ENCODE results near the gene ASPDH.
"Not testable (repeated sequence)": the region's sequence is repeated elsewhere in the genome, so short reads cannot be mapped to it uniquely, and the experiment has no call there.

The ASPDH gene

DNA sequence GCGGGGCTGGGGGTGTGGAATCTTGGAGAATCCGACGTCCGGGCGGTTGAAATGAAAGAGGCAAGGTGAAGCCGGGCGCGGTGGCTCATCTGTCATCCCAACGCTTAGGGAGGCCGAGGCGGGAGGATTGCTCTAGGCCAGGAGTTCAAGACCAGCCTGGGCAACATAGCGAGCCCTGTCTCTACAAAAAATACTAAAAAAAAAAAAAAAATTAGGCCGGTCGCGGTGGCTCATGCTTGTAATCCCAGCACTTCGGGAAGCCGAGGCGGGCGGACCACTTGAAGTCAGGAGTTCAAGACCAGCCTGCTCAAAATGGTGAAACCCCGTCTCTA lies 36.8 kb downstream of the ASPDH start:
- H3K36me3 ChIP-seq (ENCODE audit: control insufficient read depth, insufficient read depth, low read length), result peaks cover 7% of the 10 kb centered on the region; the same call in 1 of the 2 replicates
- H3K4me1 ChIP-seq (ENCODE audit: control insufficient read depth, insufficient read depth, low read length), result no peaks in the 10 kb centered on the region; the same call in 1 of the 2 replicates
- H3K4me3 ChIP-seq (ENCODE audit: low read length), result peak overlapping the region; percentile 78; the same call in 1 of the 2 replicates
- WGBS (ENCODE audit: insufficient coverage, insufficient read length), result no CpG with 5 or more reads among the region's 20 CpGs
- DNase-seq (ENCODE audit: low read depth, low spot score), result no peak
- no peak overlapping the region for H3K27ac ChIP-seq (ENCODE audit: low read length)
- H3K27me3 ChIP-seq (ENCODE audit: control insufficient read depth, insufficient read depth, low read length), result no peaks in the 10 kb centered on the region
- peaks cover 1% of the 10 kb centered on the region; the same call in 1 of the 2 replicates for H3K9me3 ChIP-seq (ENCODE audit: control insufficient read depth, insufficient read depth, low read length)

DNA sequence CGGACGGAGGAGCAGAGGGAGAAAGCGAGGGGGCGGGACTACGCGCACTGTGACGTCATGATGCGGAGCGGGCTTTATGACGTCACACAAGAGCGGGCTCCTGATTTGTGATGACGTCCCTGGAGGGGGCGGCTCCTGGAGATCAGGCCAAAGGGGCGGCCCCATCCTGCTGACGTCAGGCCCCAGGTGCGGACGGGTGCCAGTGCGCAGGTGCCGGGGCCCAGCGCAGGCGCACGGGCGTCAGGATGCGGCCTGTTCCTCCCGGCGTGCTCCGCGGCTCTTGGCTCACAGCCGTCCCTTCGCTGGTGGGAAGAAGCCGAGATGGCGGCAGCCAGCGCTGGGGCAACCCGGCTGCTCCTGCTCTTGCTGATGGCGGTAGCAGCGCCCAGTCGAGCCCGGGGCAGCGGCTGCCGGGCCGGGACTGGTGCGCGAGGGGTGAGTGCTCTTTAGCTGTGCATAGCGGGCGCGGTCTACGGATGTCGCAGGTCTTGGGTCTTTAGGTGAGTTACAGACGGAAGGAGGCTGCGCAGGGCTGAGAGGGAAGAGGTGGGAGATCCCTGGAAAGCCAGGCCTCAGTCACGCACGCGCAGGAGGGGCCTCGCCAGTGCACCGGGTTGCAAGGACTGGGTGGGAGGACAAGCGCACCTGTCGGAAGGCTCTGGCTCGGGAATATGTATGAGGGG lies 37.3 kb downstream of the ASPDH start, which contains the start of the genes EMC10 and GARIN5A:
Gene EMC10, plus strand, starts transcription at position 284 of the 683 bp plus-strand sequence. Its CDS starts 38 bp downstream, at position 322.
Gene GARIN5A, minus strand, starts transcription at position 625 of the 683 bp plus-strand sequence. Its CDS starts 460 bp downstream, at position 165.
- H3K4me3 ChIP-seq (ENCODE audit: low read length), result peak within 1 kb of the TSS; percentile 78
- WGBS (ENCODE audit: insufficient coverage, insufficient read length), result no CpG with 5 or more reads among the region's 58 CpGs
- H3K9me3 ChIP-seq (ENCODE audit: control insufficient read depth, insufficient read depth, low read length), result peaks cover 1% of the 10 kb centered on the region; the same call in 1 of the 2 replicates

DNA sequence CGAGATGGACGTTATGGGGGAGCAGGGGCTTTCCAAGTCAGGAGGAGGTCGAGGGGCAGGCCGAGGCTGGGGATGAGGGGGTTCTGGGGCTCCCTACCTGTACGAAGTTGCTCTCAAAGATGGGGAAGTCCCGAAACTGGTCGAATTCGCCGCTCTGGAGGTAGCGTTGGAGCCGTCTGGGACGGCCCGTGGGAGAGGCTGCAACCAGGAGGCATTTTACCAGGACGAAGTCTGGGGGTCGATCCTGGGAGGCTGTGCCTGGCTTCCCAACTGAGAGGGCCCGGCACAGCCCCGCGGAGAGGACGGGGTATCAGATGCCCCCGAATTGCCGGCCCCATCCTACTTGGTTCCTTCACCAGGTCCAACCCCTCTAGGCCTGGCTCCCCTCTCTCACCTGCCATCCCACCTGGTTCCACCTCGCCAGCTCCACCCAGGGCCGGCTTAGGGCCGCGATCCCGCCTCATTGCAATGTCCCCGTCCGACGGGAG lies 37.9 kb downstream of the ASPDH start:
- DNase-seq (ENCODE audit: low read depth, low spot score), result no peak
- H3K4me3 ChIP-seq (ENCODE audit: low read length), result peak overlapping the region; percentile 16; the same call in 1 of the 2 replicates
- H3K4me1 ChIP-seq (ENCODE audit: control insufficient read depth, insufficient read depth, low read length), result no peaks in the 10 kb centered on the region; the same call in 1 of the 2 replicates
- H3K9me3 ChIP-seq (ENCODE audit: control insufficient read depth, insufficient read depth, low read length), result peaks cover 1% of the 10 kb centered on the region; the same call in 1 of the 2 replicates
- no peaks in the 10 kb centered on the region for H3K27me3 ChIP-seq (ENCODE audit: control insufficient read depth, insufficient read depth, low read length)
- H3K36me3 ChIP-seq (ENCODE audit: control insufficient read depth, insufficient read depth, low read length), result peaks cover 2% of the 10 kb centered on the region; the same call in 1 of the 2 replicates
- H3K27ac ChIP-seq (ENCODE audit: low read length), result no peak overlapping the region
- no CpG with 5 or more reads among the region's 29 CpGs for WGBS (ENCODE audit: insufficient coverage, insufficient read length)

More for the DNA sequence above, 37.3 kb downstream of the ASPDH start, which contains the start of the genes EMC10 and GARIN5A:
- peaks cover 2% of the 10 kb centered on the region; the same call in 1 of the 2 replicates for H3K36me3 ChIP-seq (ENCODE audit: control insufficient read depth, insufficient read depth, low read length)
- no peaks in the 10 kb centered on the region for H3K27me3 ChIP-seq (ENCODE audit: control insufficient read depth, insufficient read depth, low read length)
- DNase-seq (ENCODE audit: low read depth, low spot score), result no peak
- no peaks in the 10 kb centered on the region; the same call in 1 of the 2 replicates for H3K4me1 ChIP-seq (ENCODE audit: control insufficient read depth, insufficient read depth, low read length)
- no peak within 1 kb of the TSS for H3K27ac ChIP-seq (ENCODE audit: low read length)

DNA sequence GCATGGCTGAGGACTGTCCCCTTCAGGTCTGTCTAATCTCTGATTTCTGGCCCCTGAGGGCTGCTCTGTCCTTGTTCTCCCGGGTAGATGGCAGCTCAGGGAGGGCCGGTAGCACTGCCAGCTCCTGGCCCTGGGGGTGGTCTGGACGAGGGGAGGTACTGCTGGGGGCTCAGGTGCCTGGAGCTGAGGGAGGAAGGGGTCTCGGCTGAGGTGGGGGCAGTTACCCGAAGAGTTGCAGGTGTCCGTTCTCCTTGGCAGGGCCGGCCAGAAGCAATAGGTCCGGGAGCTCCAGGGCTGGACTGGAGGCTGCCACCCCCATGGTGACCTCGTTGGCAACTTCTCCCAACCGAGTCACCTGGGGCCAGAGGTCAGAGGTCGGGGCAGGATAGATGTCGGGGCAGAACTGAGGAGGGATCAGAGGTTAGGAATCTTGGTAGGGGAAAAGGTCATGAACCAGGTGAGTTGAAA lies 38.6 kb downstream of the ASPDH start:
- DNase-seq (ENCODE audit: low read depth, low spot score), result no peak
- H3K4me3 ChIP-seq (ENCODE audit: low read length), result no peak overlapping the region
- no peaks in the 10 kb centered on the region; the same call in 1 of the 2 replicates for H3K4me1 ChIP-seq (ENCODE audit: control insufficient read depth, insufficient read depth, low read length)
- H3K27me3 ChIP-seq (ENCODE audit: control insufficient read depth, insufficient read depth, low read length), result no peaks in the 10 kb centered on the region
- no peak overlapping the region for H3K27ac ChIP-seq (ENCODE audit: low read length)
- peaks cover 1% of the 10 kb centered on the region; the same call in 1 of the 2 replicates for H3K9me3 ChIP-seq (ENCODE audit: control insufficient read depth, insufficient read depth, low read length)
- peaks cover 2% of the 10 kb centered on the region; the same call in 1 of the 2 replicates for H3K36me3 ChIP-seq (ENCODE audit: control insufficient read depth, insufficient read depth, low read length)
- no CpG with 5 or more reads among the region's 12 CpGs for WGBS (ENCODE audit: insufficient coverage, insufficient read length)

DNA sequence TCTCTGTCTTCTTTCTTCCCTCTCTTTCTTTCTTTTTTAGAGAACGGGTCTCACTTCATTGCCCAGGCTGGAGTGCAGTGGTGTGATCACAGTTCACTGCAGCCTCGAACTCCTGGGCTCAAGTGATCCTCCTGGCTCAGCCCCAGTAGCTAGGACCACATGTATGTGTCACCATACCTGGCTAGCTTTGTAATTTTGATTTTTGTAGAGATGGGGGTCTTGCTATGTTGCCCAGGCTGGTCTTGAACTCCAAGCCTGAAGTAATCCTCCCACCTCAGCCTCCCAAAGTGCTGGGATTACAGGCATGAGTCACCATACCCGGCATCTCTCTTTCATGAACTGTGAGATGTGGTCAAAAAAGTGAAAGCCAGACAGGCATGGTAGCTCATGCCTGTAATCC lies 40.4 kb downstream of the ASPDH start:
- H3K36me3 ChIP-seq (ENCODE audit: control insufficient read depth, insufficient read depth, low read length); DNase-seq (ENCODE audit: low read depth, low spot score); H3K4me3 ChIP-seq (ENCODE audit: low read length); H3K9me3 ChIP-seq (ENCODE audit: control insufficient read depth, insufficient read depth, low read length); H3K27me3 ChIP-seq (ENCODE audit: control insufficient read depth, insufficient read depth, low read length); H3K27ac ChIP-seq (ENCODE audit: low read length); H3K4me1 ChIP-seq (ENCODE audit: control insufficient read depth, insufficient read depth, low read length): not testable (repeated sequence)
- WGBS (ENCODE audit: insufficient coverage, insufficient read length), result no CpG with 5 or more reads among the region's 3 CpGs

DNA sequence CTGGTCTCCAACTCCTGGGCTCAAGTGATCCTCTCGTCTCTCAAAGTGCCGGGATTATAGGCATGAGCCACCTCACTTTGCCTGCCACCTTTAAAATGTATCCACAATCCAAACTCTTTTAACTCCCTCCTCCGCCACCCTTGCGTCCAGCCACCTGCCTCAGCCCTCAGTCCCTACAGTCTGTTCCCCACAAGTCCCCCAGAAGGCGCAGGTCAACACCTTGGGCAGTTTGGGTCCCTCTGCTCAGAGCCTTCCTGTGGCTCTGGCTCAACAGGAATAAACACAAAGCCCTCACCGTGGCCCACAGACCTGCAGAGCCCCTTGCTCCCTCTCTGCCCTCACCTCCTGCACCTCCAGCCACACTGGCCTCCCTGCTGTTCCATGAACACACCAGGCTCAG lies 44.9 kb downstream of the ASPDH start:
- Histone ChIP-seq H3K9me3 (ENCODE audit: control insufficient read depth, insufficient read depth, low read length) (peaks cover 4% of the 10 kb centered on the region), H3K27ac (ENCODE audit: low read length) (no peak overlapping the region), H3K4me3 (ENCODE audit: low read length) (no peak overlapping the region), H3K27me3 (ENCODE audit: control insufficient read depth, insufficient read depth, low read length) (no peaks in the 10 kb centered on the region), H3K4me1 (ENCODE audit: control insufficient read depth, insufficient read depth, low read length) (no peaks in the 10 kb centered on the region; the same call in 1 of the 2 replicates), H3K36me3 (ENCODE audit: control insufficient read depth, insufficient read depth, low read length) (no peaks in the 10 kb centered on the region)
- no CpG with 5 or more reads among the region's 6 CpGs for WGBS (ENCODE audit: insufficient coverage, insufficient read length)
- DNase-seq (ENCODE audit: low read depth, low spot score), result no peak

DNA sequence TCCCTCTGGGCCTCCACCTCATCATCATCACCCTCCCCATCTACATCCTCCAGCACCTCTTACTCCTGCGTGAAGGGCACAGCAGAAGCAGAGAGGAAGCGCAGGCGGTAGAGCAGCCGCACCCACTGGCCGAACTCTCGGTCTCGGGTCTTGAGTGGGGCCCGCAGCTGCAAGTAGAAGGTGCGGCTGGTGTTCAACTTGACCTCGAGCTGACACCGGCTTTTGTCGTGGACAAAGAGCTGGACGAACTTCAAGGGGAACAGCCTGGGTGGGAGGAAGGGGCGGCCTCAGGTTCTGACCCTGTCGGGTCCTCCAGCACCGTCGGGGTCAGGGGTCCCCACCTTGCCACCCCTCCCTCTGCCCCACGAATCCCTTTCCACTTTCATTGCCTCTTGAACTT lies 46.1 kb downstream of the ASPDH start:
- Histone ChIP-seq H3K4me3 (ENCODE audit: low read length) (no peak overlapping the region), H3K27ac (ENCODE audit: low read length) (no peak overlapping the region), H3K9me3 (ENCODE audit: control insufficient read depth, insufficient read depth, low read length) (peaks cover 4% of the 10 kb centered on the region; the same call in 1 of the 2 replicates), H3K27me3 (ENCODE audit: control insufficient read depth, insufficient read depth, low read length) (no peaks in the 10 kb centered on the region), H3K4me1 (ENCODE audit: control insufficient read depth, insufficient read depth, low read length) (no peaks in the 10 kb centered on the region; the same call in 1 of the 2 replicates), H3K36me3 (ENCODE audit: control insufficient read depth, insufficient read depth, low read length) (no peaks in the 10 kb centered on the region)
- DNase-seq (ENCODE audit: low read depth, low spot score), result no peak
- WGBS (ENCODE audit: insufficient coverage, insufficient read length), result no CpG with 5 or more reads among the region's 18 CpGs

DNA sequence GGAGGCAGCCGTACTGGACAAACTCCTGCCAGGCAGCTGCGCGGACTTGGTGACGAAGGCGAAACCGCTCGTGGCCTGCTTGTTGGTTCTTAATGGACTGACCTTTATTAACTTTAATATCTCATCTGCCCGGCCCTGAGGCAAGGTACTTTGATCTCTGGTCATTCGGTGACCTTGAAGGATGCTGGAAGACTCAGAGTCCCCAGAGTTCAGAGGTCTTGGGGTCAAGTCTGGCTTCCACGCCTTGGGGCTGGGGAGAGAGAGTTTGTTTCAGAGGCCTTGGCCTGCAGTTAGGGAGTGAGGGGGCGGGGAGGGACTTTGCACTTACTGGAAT lies 47.0 kb downstream of the ASPDH start:
- peaks cover 2% of the 10 kb centered on the region; the same call in 1 of the 2 replicates for H3K9me3 ChIP-seq (ENCODE audit: control insufficient read depth, insufficient read depth, low read length)
- no peak for DNase-seq (ENCODE audit: low read depth, low spot score)
- no peaks in the 10 kb centered on the region for H3K36me3 ChIP-seq (ENCODE audit: control insufficient read depth, insufficient read depth, low read length)
- no CpG with 5 or more reads among the region's 11 CpGs for WGBS (ENCODE audit: insufficient coverage, insufficient read length)
- no peak overlapping the region for H3K27ac ChIP-seq (ENCODE audit: low read length)
- H3K27me3 ChIP-seq (ENCODE audit: control insufficient read depth, insufficient read depth, low read length), result no peaks in the 10 kb centered on the region
- no peaks in the 10 kb centered on the region; the same call in 1 of the 2 replicates for H3K4me1 ChIP-seq (ENCODE audit: control insufficient read depth, insufficient read depth, low read length)
- no peak overlapping the region for H3K4me3 ChIP-seq (ENCODE audit: low read length)

DNA sequence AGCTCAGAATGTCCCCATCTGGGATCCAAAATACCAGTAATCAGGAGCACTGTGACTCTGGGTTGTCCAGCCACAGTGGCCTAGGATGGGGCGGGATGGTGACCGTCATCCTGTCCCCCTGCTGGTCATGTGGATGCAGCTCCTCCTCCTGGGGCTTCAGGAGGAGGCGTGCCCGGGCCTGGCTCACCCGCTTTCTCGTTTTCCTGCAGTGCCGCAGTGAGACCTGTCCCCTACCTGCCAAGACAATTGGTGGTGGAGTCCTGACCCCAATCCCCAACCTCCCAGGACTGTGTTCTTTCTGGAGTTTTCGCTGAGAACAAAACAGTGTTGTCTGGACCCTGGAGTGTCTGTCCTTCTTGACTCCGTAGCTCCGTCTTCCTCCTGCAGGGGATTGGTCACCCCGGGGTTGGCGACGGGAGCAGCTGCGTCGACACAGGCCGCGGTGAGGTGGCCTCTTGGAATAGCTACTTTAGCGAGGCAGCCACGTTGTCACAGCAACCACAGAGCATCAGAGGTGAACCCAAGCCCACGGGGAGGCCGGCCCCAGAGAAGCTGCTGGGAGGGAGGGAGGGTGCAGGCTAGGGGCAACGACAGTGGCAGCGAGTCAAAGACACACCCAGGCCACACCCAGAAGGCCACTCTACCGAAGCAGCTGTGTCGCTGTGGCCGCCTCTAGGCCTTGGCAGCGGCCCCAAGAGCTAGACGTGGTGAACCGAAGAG lies 47.6 kb downstream of the ASPDH start:
- Histone ChIP-seq H3K27ac (ENCODE audit: low read length) (no peak overlapping the region), H3K4me3 (ENCODE audit: low read length) (no peak overlapping the region), H3K36me3 (ENCODE audit: control insufficient read depth, insufficient read depth, low read length) (no peaks in the 10 kb centered on the region), H3K4me1 (ENCODE audit: control insufficient read depth, insufficient read depth, low read length) (no peaks in the 10 kb centered on the region; the same call in 1 of the 2 replicates), H3K27me3 (ENCODE audit: control insufficient read depth, insufficient read depth, low read length) (no peaks in the 10 kb centered on the region), H3K9me3 (ENCODE audit: control insufficient read depth, insufficient read depth, low read length) (peaks cover 2% of the 10 kb centered on the region; the same call in 1 of the 2 replicates)
- no peak for DNase-seq (ENCODE audit: low read depth, low spot score)
- no CpG with 5 or more reads among the region's 29 CpGs for WGBS (ENCODE audit: insufficient coverage, insufficient read length)

DNA sequence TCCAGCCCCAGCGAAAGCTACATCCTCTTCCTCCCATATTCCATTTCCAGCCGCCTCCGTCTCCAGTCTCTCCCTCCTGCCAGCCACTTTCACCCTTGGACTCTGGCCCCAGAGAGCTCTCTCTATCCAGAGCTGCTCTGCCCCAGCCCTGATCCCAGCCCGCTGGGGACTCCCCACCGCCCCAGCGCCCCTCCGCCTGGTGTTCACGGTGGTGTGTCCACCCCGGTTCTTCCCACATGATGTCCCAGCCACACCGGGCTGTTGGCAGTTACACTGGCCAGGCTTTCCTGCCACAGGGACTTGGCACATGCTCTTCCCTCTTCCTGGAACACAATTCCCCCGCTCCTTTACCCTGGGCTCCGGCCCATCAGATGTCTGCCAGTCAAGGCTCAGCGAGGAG lies 48.7 kb downstream of the ASPDH start:
- Histone ChIP-seq H3K36me3 (ENCODE audit: control insufficient read depth, insufficient read depth, low read length) (no peaks in the 10 kb centered on the region), H3K4me1 (ENCODE audit: control insufficient read depth, insufficient read depth, low read length) (no peaks in the 10 kb centered on the region; the same call in 1 of the 2 replicates), H3K27me3 (ENCODE audit: control insufficient read depth, insufficient read depth, low read length) (no peaks in the 10 kb centered on the region), H3K4me3 (ENCODE audit: low read length) (no peak overlapping the region), H3K27ac (ENCODE audit: low read length) (no peak overlapping the region), H3K9me3 (ENCODE audit: control insufficient read depth, insufficient read depth, low read length) (peaks cover 2% of the 10 kb centered on the region; the same call in 1 of the 2 replicates)
- WGBS (ENCODE audit: insufficient coverage, insufficient read length), result no CpG with 5 or more reads among the region's 13 CpGs
- no peak for DNase-seq (ENCODE audit: low read depth, low spot score)
